HG03442 (cell line): ENCODE measurements around the gene PRR20G.

Source experiments
- ATAC-seq: cut with Tn5 transposase; IDR thresholded peaks from one replicate; pipeline ENCODE4 v1.9.1; 2021; ENCODE audit warnings: mild to moderate bottlenecking, moderate library complexity; ENCODE audit not compliant: unreplicated experiment

The PRR20G gene

GRCh38 chr3:127264794-127265514 lies 22.9 kb downstream of the PRR20G start:
- ATAC-seq: no peak

- no peak for ATAC-seq
Observed at GRCh38 chr3:127264292-127264691, 23.6 kb downstream of the PRR20G start.

GRCh38 chr3:127263586-127264231 lies 24.1 kb downstream of the PRR20G start:
- ATAC-seq: no peak

- ATAC-seq: no peak
Observed at GRCh38 chr3:127263037-127263436, 24.8 kb downstream of the PRR20G start.

- no peak for ATAC-seq
Observed at GRCh38 chr3:127262533-127262932, 25.3 kb downstream of the PRR20G start.

- ATAC-seq: no peak
Observed at GRCh38 chr3:127261925-127262324, 25.9 kb downstream of the PRR20G start.

- ATAC-seq: no peak
Observed at GRCh38 chr3:127260826-127261555, 26.9 kb downstream of the PRR20G start.

GRCh38 chr3:127260416-127260815 lies 27.4 kb downstream of the PRR20G start:
- ATAC-seq: no peak

GRCh38 chr3:127259882-127260281 lies 28.0 kb downstream of the PRR20G start:
- ATAC-seq: no peak

- ATAC-seq: no peak
Observed at GRCh38 chr3:127258733-127259132, 29.1 kb downstream of the PRR20G start.

- no peak for ATAC-seq
Observed at GRCh38 chr3:127257351-127257750, 30.5 kb downstream of the PRR20G start.

- ATAC-seq: no peak
Observed at GRCh38 chr3:127256733-127257271, 31.0 kb downstream of the PRR20G start.

GRCh38 chr3:127256138-127256537 lies 31.7 kb downstream of the PRR20G start:
- no peak for ATAC-seq

GRCh38 chr3:127255516-127255915 lies 32.3 kb downstream of the PRR20G start:
- no peak for ATAC-seq

GRCh38 chr3:127254730-127255129 lies 33.1 kb downstream of the PRR20G start:
- no peak for ATAC-seq

GRCh38 chr3:127254033-127254644 lies 33.7 kb downstream of the PRR20G start:
- no peak for ATAC-seq

- ATAC-seq: no peak
Observed at GRCh38 chr3:127253491-127253890, 34.4 kb downstream of the PRR20G start.

GRCh38 chr3:127252446-127252845 lies 35.4 kb downstream of the PRR20G start:
- no peak for ATAC-seq

- ATAC-seq: no peak
Observed at GRCh38 chr3:127250032-127250431, 37.8 kb downstream of the PRR20G start.

- no peak for ATAC-seq
Observed at GRCh38 chr3:127247292-127247691, 40.6 kb downstream of the PRR20G start.

- no peak for ATAC-seq
Observed at GRCh38 chr3:127238602-127239001, 49.2 kb downstream of the PRR20G start.
